ENCODE measurements around the gene ZNF280C.
"Not testable (repeated sequence)": the region's sequence is repeated elsewhere in the genome, so short reads cannot be mapped to it uniquely, and the experiment has no call there.

Gene ZNF280C, protein sequence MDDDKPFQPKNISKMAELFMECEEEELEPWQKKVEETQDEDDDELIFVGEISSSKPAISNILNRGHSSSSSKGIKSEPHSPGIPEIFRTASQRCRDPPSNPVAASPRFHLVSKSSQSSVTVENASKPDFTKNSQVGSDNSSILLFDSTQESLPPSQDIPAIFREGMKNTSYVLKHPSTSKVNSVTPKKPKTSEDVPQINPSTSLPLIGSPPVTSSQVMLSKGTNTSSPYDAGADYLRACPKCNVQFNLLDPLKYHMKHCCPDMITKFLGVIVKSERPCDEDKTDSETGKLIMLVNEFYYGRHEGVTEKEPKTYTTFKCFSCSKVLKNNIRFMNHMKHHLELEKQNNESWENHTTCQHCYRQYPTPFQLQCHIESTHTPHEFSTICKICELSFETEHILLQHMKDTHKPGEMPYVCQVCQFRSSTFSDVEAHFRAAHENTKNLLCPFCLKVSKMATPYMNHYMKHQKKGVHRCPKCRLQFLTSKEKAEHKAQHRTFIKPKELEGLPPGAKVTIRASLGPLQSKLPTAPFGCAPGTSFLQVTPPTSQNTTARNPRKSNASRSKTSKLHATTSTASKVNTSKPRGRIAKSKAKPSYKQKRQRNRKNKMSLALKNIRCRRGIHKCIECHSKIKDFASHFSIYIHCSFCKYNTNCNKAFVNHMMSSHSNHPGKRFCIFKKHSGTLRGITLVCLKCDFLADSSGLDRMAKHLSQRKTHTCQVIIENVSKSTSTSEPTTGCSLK

DNA sequence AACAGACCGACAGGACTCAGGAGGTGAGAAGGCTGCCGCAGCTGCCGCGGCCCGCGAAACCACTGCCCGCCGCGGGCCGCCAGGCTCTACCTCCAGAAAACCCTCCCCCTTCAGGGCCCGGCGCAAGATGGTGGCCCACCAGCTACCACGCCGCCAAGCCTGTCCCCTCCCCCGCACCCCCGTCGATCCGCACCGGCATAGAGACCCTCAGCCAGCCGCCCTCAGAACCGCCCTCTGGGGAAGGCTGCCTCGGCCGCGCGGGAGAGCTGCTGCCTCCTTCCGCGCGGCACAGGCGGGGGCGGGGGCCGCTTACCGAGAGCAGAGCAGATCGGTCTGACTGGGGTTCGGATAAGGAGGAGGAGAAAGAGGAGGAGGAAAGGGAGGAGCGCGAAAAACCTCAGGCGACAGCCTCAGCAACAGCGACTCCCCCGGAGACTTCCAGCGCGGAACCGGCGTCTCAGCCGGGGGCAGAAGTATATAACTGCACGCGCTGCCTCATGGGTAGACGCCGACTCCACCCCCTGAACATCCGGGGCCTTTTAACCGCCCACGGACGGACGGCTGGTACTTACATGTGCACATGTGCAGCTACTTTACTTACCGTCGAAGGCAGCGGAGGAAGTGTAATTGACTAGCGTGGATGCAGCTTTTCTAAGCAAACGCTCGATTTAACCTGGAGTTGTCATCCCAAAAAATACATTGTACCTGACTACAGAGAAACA is at the start of gene ZNF280C:
Gene ZNF280C, minus strand, starts transcription at position 451 of the 722 bp plus-strand sequence. CDS start 8,450 bp downstream, outside the sequence.
- peak; percentile 97 for DNase-seq

- DNase-seq, result peak; percentile 12
These were observed 36.1 kb upstream of the ZNF280C start for GRCh38 chrX:130304587-130305368.

DNA sequence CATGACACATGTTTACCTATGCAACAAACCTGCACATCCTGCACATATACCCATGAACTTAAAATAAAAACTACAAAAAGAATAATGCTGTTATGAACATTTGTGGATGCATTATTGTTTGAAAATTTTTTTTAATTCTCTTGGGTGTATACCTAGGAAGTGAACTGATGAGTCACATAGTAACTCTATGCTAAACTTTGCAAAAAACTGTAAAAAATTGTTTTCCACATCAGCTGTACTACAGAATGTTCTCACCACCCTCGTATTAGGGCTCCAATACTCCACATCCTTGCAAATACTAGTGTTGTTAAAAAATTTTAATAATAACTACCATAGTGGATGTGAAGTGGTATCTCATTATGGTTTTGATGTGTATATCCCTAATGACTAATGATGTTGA is 33.3 kb upstream of the ZNF280C start:
- no peak for DNase-seq

DNA sequence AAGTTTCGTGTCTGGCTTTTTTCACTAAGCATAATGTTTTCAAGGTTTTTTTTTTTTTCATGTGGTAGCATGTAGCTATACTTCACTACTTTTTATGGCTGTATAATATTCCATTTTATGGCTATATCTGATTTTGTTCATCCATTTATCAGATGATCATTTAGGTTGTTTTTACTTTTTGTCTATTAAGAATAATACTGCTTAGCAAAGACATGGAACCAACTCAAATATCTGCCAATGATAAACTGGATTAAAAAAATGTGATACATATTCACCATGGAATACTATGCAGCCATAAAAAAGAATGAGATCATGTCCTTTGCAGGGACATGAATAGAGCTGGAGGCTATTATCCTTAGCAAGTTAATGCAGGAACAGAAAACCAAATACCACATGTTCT is 32.7 kb upstream of the ZNF280C start:
- DNase-seq, result no peak

GRCh38 chrX:130300010-130300282 is 31.2 kb upstream of the ZNF280C start:
- no peak for DNase-seq

DNA sequence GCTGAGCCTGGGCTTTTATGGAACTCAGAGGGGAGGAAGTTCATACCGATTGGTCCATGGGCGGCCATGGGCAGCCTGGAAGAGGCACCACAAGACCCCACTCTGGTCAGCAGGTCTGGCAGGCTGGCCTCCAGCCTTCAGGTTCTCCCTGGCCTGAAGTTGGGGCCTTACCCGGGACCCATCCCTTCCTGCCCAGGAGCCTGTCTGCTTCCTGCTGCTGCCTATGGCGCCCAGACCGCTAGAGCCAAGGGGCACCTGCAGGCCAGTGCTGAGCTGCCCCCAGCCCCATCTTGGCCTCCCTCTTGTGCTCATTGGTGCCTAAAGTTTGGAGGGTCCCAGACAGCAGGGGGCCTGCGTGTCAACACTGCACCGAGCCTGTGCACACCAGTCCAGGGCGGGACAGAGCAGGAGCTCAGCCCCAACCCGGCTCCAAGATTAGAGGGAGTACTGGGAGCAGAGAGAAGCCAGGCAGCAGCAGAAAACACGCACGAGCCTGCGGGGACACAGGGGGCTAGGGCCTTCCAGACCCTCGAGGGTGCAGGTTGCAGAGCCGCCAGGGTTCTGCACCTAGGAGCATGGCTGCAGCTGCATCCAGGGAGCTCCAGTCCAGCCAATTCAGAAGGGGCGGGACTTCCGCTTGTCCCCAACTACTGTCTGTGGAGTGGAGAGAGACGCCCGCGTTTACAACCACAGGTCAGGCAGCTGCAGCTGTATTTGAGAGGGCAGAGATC is 30.7 kb upstream of the ZNF280C start:
- no peak for DNase-seq

DNA sequence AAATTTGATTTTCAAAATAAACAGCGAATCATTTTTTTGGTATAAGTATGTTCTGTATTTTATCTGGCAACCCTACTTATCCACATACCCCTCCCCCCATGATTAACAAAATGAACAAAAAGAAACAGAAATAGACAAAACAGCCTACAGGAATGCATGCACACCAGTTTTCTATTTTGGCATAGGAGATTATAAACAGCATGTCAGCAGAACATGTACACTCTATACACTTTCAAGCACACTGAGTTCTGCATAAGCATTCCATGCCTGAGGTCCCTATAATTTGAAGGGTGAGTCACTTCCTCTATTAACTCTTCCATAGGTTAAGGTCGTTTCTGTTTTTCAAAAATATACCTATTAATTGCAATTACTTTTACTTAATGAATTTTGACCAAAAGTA is 28.0 kb upstream of the ZNF280C start:
- no peak for DNase-seq

DNA sequence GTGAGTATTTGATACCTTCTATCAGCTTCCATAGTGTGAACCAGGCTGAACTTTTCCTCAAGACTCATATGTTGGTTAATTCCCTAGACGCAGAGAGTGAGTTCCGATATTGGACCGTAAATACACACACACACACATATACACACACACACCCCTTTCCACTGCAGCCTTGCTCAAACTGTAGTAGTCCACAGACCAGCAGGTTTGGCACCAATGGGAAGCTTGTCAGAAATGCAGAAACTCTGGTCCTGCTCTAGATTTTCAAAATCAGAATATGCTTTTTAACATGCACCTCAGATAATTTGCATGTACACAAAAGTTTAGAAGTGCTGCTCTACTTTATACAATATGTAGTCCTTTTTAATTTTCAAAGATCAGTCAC is 27.6 kb upstream of the ZNF280C start:
- DNase-seq, result no peak

DNA sequence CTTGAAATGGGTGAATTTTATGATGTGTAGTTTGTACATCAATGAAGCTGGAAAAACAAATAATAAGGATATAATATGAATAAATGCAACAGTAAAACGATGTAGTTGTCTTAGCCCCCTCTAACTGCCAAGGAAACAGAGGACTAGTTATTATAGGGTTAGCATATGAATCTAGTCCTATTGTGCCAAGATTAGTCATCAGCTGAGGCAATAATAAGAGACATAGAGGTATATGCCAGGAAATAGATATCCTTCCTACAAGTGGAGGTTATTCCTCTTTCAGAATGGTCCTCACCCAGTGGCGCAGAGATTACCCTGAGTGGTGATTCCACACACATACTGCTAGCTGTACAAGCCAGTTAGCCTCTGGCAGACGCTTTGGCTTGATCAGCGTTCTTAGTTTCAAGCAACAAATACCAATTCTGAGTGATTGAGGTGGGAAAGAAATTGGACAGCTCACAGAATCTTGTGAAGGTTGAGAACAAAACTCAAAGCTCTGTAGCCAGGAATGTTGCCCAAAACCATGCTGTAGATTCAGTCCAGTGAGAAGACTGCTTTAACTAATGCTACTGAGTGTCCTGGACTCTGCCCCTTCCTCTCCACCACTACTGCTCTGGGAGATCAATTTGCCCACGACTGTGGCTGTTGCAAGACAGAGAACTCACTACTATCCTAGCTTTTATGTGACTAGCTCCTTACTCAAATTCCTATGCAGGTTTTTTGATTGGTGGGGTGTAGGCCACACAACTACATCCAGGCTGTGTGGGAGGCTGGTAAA is 27.0 kb upstream of the ZNF280C start:
- no peak for DNase-seq

DNA sequence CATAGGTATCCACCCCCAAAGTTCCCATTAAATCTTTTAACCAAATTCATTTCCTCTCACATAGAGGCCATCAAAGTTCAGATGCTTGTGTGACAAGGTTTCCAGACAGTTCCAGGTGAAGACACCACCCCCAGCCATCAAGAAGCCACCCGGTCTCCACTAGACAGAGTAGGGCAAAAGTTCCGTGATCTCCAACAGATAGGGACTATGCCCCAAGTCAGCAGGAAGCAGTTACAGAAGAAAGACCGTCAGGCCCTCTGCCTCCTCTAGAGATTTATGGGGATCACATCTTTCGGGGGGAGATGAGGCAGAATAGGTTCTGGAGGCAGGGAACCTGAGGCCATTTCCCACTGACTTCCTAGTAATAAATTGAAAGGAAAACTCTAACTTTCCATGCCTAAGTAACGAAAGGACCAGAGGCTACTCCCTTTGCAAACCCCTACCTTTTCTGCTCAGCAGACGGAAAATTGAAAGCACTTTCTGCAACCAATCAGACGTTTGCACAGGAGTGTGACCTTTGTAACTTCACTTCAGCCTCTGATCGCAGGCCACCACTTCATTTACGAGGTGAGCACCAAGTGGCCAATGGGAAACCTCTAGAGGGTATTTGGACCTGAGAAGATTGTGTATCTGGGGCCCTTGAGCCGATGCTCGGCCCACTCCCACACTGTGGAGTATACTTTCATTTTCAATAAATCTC is 18.5 kb upstream of the ZNF280C start:
- DNase-seq, result no peak

DNA sequence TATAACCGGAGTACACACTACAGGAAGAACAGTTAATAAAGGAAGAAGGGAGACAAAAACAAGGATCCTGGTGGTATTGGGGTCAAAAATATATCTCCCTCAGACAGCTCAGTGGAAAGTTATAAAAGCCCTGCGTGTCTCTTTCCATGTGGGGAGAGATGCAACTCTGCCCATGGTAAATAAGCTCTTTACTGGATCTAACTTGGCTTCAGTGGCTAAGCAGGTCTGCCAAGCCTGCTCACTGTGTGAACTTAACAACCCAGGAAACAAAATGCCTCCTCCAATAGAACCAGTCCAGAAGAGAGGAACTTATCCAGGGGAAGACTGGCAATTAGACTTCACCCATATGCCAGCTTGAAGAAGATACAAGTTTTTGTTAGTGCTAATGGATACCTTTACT is 17.0 kb upstream of the ZNF280C start:
- no peak for DNase-seq

- no peak for DNase-seq
These were observed 16.4 kb upstream of the ZNF280C start for GRCh38 chrX:130285069-130285620.

GRCh38 chrX:130282151-130282550 is 13.5 kb upstream of the ZNF280C start:
- DNase-seq, result no peak

- DNase-seq, result no peak
These were observed 12.2 kb upstream of the ZNF280C start for GRCh38 chrX:130280901-130281300.

- DNase-seq, result not testable (repeated sequence)
These were observed 3.6 kb upstream of the ZNF280C start for GRCh38 chrX:130272253-130272652.

GRCh38 chrX:130269391-130269790 is 692 bp upstream of the ZNF280C start:
- DNase-seq, result not testable (repeated sequence)

- DNase-seq, result no peak
These were observed 697 bp downstream of the ZNF280C start for GRCh38 chrX:130267956-130268448.

- no peak for DNase-seq
These were observed 4.1 kb downstream of the ZNF280C start for GRCh38 chrX:130264573-130264972.

GRCh38 chrX:130263016-130263415 is 5.7 kb downstream of the ZNF280C start:
- no peak for DNase-seq

GRCh38 chrX:130262231-130262630 is 6.5 kb downstream of the ZNF280C start:
- DNase-seq, result no peak

All from NCI-H82 (cell line).